Kidney capillary endothelial cell (primary cell): Measurements from ENCODE around the gene POC1A.
"Not testable (repeated sequence)": the region's sequence is repeated elsewhere in the genome, so short reads cannot be mapped to it uniquely, and the experiment has no call there.

Source experiments
- DNase-seq: peaks from one replicate; pipeline ENCODE4 v3.0.0-alpha.2; 2018; ENCODE audit warnings: low spot score

POC1A gene

DNA sequence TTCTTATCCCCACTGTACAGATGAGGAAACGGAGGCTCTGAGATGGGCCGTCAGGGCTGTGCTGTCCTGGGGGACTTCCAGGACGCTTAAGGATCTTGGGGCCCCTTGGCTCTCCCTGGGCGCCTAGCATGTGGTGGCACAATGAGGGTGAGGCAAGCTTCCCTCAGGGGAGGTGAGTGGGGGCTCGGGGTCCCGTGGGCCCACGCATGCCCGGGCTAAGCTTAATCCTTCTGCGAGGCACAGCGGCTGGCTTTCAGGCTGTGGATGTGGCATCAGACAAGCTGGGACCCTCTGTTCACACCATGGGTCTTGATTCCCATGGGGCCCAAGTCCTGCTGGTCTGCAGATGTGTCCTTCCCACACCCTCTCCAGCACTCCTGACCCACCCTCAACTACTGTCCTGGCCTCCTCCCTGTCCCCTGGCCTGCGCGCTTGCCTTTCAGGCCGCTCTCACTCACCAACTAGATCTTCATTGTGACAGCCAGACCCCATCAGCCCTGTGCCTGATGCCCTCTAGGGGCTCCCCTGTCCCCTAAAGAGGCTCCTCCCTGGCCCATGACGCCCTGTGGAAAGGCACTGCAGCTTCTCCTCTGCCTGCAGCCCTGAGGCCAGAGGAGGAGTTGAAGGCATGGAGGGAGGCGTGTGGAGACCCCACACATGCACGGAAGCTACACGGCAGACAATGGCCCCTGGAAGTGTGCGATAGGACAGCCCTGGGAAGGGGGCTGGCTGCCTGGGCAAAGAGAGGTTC lies 109.2 kb downstream of the POC1A start:
- DNase-seq = no peak

DNA sequence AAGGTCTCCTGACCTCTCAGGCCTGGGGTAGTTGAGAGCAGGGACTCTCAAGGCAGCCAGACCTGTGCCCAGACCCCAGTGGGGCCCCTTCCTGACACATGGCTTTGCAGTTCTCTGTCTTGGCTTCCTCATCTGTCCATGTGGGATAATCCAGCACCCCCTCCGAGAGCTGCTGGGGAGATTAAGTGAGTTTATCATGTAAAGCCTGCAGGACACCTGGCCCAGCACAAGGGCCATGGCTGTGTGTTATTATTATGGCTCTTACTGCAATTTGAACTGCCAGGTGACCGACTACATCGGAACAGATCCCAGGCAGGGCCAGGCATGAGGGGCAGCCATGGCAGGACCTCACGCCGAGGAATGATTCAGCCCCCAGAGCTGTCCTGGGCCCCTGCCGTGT lies 110.5 kb downstream of the POC1A start:
- no peak for DNase-seq

DNA sequence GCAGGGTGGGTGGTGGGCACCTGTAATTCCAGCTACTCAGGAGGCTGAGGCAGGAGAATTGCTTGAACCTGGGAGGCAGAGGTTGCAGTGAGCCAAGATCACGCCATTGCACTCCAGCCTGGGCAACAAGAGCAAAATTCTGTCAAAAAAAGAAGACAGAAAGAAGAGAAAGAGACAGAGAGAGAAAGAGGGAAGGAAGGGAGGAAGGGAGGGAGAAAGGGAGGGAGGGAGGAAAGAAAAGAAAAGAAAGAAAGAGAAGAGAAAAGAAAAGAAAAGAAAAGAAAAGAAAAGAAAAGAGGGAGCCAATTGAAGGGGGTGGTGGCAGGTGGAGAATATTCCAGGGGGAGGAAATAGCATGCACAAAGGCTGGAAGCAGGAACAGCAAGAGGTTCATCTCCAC lies 111.2 kb downstream of the POC1A start:
- not testable (repeated sequence) for DNase-seq

DNA sequence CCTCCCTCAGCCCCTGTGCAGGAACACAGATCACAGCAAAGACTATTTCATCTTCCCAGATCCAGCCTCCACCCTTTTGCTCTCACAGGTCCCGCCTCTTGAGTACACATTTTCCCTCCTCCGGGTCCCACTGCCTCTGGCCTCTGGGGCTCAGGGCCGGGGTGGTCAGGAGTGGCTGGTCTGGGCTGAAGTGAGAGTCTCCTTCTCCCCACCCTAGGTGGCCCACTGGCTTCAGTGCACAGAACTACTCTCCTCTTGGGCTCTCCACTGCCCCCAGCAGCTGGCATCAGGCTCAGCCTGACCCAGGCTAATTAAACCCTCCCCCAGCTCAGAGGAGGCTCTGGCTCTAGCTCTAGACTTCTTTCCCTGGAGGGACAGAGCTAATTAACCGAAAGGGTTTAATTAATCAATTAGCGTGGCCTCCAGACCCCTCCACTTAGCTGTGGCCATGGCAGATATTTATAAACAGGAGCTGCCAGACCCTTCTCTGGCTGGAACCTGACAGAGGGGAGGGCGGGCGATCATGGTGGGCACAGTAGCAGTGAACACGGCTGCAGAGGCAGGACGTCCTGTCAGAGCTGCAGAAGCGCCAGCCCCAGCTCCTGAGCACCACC lies 113.0 kb downstream of the POC1A start:
- no peak for DNase-seq

DNA sequence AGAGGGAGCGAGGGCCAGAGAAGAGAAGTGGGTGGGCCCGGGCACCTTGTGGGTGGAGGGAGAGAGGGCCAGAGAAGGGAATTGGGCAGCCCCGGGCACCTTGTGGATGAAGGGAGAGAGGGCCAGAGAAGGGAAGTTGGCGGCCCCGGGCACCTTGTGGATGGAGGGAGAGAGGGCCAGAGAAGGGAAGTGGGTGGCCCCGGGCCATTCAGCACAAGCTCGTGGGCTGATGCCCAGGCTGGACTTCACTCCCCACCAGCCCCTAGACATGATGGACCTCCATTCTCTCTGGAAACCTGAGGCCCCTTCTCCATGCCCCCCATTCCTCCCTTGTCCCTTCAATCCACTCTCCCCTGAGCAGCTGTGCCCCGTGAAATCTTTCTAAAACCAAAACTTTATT lies 113.6 kb downstream of the POC1A start:
- no peak for DNase-seq

DNA sequence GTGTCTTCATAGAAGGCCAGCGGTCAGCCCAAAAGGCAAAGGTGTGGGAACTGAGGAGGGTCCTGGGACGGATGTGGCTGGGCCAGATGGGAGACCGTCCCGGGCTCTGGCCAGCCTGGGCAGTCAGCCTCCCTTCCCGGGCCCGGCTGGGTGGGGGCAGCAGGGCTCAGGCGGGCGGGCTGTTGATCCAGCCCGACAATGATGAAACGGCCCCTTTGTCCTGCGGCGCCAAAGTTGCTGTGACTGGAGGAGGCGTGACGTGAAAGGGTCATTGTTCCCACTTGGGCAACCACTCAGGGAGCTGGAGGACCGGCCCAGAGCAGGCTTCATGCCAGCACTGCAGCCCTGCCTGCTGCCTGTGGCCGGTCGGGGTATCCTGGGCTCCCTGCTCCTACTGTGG lies 114.4 kb downstream of the POC1A start:
- peak; percentile 76 for DNase-seq

DNA sequence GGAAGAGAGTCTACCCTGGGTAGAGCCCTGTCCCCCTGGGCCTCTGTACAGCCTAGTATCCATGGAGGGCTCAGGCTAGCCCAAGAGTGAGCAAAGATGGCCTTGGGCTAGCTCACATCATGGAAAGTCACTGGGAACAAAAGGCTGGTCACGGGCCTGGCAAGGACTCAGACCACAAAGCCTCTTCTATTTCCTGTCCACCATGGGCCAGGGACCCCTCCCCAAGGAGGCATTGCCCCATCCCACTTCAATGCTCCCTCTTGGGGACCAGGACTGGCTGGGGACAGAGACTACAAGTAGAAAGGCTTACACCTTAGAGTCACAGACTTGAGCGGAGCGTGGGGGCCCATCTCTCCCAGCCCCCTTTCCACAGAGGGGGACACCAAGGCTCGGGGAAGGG lies 114.8 kb downstream of the POC1A start:
- no peak for DNase-seq

DNA sequence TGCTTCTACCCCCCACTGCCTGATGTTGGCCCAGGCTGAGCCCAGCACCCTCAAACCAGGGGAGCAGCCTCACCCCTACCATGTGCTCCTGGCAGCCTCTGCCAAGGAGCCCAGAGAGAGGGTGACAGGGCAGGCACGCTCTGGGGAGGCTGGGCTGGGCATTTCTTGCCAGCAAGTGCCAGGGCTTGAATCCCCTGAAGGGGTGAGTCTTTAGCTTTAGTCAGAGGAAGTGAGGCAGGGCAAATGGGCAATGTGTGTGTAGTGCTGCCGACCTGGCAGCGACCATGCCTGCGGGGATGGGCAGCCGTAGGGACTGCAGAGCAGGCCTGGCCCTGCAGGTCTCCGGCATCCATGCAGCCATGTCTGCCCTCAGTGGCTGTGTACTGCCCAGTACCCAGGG lies 116.0 kb downstream of the POC1A start:
- no peak for DNase-seq

DNA sequence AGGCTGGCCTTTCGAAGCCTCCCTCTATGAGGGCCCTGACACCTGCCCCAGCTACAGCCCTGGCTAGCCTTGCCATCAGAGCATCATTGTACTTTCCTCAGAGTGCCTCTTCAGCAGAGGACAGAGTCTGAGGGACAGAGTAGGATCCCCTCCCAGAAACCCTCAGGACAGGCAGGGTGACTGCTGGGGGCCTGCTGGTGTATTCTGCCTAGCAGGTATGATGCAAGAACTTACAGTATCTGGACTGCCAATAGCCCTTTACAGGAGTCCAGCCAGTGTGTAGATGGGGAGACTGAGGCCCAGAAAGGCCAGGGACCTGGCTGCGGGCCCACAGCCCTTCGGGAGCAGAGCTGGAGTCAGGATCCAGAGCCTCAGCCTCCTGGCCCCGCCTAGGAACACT lies 116.9 kb downstream of the POC1A start:
- no peak for DNase-seq

DNA sequence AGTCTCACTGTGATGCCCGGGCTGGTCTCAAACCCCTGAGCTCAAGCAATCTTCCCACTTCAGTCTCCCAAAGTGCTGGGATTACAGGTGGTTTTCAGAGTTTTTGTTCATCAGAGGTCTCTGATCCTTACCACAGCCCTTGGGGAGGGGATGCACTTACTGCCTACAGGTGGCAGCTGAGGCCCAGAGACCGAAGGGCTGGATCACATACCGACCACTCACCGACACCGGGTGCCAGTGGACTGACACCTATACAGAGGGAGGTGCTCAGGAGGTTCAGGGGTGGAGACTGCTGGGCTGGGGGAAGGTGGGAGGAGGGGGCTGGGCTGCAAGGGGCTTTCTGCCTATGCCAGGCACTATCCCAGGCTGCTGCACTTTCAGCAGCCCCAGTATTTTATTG lies 117.4 kb downstream of the POC1A start:
- DNase-seq = no peak

DNA sequence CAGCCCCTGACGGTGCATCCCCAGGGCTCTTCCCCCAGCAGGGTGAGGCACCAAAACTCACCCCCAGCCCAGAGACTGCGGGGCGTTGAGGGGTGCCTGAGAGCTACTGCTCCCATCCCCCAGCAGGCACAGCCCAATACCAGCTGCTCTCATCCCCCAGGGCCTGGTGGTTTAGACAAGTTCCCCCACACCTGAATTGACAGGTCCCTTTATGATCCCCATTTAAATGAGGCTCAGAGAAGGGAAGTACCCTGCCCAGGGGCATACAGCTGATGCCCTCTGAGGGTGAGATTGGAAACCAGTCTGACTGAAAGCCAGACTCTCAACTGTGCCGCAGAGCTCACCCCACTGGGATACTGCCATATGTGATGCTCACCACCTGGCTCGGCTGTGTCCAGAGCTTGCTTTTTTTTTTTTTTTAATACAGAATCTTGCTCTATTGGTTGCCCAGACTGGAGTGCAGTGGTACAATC lies 118.0 kb downstream of the POC1A start:
- DNase-seq = no peak

DNA sequence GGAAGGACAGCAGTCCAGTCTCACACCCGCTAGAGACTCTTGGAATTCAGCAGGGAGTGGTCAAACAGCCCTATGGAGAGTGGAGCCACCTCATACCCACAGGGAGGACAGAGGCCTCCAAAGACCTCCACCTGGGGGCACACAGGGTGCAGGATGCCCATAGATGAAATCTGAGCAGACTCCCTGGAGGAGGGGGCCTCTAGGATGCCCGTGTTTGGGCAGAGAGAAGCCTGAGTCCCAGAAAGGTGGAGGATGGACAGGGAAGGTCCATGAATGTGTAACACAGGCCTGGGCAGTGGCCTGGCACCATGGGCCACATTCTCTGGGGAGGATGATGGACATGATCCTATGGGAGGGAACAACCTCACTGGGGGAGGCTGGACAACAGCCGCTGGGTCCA lies 119.6 kb downstream of the POC1A start:
- no peak for DNase-seq

DNA sequence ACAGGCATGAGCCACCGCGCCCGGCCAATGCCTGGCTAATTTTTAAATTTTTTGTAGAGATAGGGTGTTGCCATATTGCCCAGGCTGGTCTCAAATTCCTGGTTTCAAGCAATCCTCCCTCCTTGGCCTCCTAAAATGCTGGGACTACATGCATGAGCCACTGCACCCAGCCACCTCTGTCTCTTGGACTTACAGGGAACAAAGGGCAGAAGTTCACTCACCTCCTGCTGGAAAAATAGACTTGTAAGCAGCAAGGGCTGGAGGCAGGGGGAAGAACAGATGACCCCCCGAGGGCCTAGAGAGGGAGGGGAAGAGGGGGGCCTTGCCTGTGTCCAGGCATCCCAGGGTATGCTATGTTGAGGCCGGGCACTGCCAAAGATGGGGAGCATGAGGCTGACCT lies 120.0 kb downstream of the POC1A start:
- no peak for DNase-seq

DNA sequence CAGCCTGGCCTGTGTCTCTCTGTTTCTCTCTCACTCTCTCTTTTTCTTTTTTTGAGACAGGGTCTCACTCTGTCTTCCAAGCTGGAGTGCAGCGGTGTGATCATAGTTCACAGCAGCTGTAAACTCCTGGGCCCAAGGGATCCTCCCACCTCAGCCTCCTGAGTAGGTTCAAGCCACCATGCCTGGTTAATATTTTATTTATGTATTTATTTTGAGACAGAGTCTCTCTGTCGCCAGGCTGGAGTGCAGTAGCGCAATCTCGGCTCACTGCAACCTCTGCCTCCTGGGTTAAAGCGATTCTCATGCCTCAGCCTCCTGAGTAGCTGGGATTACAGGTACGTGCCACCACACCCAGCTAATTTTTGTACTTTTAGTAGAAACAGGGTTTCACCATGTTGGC lies 120.5 kb downstream of the POC1A start:
- DNase-seq = not testable (repeated sequence)

DNA sequence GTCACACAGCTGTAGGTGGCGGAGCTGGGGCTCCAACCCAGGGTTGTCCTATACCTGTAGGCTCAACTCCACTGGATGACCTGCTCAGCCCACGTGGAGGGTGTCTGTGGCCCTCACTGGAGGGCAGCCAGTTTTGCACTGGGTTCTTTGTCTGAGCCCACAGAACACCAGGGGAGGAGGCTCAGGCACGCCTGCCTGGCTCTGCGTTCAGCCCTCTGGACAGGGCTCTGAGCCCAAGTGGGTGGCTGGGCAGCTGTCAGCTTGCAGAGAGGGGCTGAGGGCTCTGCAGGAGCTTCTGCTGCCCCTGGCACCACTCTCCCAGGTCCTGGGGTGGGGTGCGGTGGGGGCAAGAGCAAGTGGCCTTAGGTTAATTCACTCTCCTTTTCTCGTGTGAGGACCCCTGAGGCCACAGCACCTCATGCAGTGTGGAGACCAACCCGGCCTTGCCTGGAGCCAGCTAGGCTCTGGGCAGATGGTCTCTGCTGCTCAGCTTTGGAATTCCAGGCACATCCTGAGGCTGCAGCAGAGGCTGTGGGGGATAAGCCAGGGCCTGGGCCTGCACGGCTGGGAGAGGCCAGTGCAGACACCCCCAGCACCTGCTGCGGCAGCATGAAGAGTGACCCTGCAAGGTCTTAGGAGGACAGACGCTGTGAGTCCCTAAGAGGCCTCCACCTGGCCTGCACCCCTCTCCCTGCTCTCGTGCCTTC lies 121.4 kb downstream of the POC1A start:
- no peak for DNase-seq

DNA sequence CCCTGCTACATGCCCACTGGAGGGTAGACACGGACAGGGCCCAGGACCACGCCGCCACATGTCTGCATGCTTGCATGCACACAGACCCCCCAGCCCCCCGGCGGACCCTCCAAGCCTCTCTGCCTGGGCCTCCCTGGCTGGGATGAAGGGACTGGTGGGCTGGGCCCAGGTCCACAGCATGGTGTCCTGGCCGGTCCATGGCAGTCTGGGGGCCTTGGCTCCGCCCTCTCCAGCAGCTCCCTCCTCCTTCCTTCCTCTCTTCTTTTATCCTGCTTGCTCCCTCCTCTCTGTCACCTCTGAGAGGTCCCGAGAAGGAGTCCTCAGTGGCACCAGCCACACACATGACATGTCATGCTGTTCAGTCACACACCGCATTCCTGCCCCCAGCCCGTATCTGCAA lies 122.3 kb downstream of the POC1A start:
- DNase-seq = no peak

DNA sequence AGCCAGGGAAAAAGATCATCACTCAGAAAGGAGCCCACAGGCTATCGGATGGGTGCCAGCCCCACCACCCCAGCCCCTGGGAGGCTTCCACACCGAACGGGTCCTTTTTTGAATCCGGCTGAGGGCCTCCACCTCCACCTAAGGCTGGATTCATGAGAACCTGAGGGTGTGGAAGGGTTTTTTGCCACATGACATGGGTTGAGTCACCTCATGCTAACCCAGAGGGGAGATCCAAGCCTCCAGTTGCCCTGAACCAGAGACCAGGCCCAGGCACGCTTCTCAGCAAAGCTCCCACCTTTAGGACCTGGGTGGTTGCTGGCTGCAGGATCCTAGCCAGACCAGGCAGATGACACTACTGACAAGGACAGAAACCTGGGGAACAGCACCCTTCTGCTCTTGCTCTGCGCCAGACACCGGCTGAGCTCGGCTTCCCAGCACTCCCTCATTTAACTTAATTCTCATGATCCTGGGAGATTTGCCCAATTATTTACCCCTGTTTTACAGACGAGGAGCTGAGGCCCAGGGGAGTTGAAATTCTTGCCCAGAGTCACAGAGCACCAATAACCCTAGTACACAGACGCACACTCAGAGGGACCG lies 123.4 kb downstream of the POC1A start:
- DNase-seq = no peak

DNA sequence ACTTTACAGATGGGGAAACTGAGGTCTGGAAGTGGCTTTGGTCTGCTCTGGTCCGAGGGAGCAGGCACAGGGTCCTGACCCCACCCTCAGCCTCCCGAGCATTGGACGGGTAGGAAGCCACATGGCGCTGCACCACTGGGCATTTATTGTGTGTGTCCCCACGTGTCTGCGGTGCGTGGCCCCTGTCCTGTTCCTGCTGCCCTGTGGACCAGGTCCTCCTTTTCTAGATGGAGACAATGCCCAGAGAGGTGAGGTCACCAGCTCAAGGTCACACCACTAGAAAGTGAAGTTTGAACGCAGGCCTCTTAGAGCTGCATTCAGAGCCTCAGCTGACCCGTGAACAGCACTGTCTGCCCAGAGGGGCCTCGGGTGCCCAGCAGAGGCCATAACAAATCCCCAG lies 124.7 kb downstream of the POC1A start:
- DNase-seq = no peak

DNA sequence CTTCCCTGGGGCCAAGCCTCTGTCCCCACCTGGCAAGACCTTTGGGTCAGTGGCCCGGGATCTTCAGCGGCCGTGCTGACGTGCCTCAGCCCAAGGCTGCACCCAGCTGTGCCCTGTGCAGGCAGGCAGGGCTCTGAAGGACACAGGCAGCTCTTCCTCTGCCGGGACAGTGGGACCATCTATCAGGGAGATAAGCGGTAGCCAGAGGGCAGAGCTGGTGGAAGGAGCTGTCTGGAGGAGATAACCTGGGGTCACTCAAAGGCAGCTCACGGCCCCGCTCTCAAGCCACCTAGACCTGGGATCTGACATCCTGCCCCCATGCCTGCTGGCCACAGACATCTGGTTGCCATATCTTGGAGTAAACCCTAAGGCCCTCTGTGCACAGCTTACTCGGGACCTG lies 125.2 kb downstream of the POC1A start:
- DNase-seq = no peak

DNA sequence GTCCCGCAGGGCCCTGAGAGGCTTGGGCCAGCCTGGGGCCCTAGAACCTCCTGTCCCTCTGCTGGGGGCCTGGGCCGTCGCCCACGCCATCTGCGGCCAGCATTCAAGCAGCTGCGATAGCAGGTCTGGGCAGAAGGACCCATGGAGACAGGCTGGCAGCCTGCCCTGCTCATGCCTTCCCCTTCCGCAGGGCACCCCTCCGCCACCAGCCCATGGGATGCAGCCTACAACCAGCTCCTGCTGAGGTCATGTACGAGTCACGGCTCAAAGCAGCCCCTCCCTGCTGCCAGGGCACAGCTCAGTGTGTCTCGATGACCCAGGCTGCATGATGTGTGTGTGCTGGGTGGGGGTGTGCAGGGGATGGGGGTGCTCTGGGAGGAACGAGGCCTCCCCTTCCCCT lies 125.7 kb downstream of the POC1A start:
- DNase-seq = no peak

DNA sequence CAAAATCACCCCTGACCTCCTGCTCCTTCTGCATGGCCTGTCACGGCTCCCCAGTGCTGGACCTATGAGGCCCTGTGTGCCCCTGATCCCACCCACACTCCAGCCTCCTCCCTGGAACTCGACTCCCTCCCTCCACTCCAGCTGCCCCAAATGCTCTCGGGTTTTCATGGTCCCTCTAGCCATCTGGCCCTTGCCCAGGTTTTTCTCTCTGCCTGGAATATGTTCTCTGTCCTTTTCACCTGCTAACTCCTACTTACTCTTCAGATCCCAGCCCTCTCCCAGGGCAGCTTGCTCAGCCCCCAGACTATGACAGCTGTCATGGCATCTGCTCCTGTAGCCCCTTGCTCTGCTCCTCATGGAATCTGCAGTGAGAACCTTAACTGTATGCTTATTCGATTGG lies 128.2 kb downstream of the POC1A start:
- DNase-seq = no peak

DNA sequence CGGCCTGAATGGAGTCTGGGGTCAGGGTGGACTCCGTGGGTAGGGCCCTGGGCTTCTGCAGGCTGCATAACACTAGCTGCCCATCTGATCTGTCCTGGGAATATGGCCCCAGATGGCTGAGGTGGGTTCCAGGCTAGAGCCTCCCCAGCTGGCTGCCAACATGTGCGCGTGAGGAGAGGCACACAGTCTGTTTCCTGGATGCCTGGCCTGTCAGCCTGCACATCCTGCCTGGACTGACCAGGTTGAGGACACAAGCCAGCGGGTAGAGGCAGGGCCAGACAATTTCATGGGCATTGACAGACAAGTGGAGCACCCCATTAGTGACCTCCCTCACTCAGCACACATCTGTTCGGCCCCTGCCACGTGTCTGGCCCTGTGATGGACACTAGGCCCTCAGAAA lies 128.8 kb downstream of the POC1A start:
- DNase-seq = peak; percentile 66
